ENCODE results near the gene PRAMEF14. TPM values are rescaled to one million over a fixed set of nuclear protein-coding genes. Genes with fewer than 3 reads are reported as not detected.
"Not testable (repeated sequence)": the region's sequence is repeated elsewhere in the genome, so short reads cannot be mapped to it uniquely, and the experiment has no call there.

The PRAMEF14 gene
- total RNA-seq, 1 donor from 2014 or later = not detected

DNA sequence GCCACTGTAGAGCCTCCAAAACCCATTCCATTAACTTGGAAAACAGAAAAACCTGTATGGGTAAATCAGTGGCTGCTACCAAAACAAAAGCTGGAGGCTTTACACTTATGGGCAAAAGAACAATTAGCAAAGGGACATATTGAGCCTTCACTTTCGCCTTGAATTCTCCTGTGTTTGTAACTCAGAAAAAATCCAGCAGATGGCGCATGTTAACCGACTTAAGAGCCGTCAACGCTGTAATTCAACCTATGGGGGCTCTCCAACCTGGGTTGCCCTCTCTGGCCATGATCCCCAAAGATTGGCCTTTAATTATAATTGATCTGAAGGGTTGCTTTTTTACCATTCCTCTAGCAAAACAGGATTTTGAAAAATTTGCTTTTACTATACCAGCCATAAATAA lies 9.8 kb upstream of the PRAMEF14 start:
- peaks cover 16% of the 10 kb centered on the region for H3K9me3 Mint-ChIP-seq
- H3K4me3 Mint-ChIP-seq; H3K4me1 Mint-ChIP-seq; H3K36me3 Mint-ChIP-seq; DNase-seq (ENCODE audit: low spot score in 2 of 2, unreplicated experiment in 2 of 2); H3K27me3 Mint-ChIP-seq (ENCODE audit: low read depth); H3K27ac Mint-ChIP-seq: not testable (repeated sequence)
- TF ChIP-seq, protein P1, sequence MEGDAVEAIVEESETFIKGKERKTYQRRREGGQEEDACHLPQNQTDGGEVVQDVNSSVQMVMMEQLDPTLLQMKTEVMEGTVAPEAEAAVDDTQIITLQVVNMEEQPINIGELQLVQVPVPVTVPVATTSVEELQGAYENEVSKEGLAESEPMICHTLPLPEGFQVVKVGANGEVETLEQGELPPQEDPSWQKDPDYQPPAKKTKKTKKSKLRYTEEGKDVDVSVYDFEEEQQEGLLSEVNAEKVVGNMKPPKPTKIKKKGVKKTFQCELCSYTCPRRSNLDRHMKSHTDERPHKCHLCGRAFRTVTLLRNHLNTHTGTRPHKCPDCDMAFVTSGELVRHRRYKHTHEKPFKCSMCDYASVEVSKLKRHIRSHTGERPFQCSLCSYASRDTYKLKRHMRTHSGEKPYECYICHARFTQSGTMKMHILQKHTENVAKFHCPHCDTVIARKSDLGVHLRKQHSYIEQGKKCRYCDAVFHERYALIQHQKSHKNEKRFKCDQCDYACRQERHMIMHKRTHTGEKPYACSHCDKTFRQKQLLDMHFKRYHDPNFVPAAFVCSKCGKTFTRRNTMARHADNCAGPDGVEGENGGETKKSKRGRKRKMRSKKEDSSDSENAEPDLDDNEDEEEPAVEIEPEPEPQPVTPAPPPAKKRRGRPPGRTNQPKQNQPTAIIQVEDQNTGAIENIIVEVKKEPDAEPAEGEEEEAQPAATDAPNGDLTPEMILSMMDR (IDR thresholded peaks at IDR 0.05; ENCODE audit: unreplicated experiment) = peak; percentile 63

DNA sequence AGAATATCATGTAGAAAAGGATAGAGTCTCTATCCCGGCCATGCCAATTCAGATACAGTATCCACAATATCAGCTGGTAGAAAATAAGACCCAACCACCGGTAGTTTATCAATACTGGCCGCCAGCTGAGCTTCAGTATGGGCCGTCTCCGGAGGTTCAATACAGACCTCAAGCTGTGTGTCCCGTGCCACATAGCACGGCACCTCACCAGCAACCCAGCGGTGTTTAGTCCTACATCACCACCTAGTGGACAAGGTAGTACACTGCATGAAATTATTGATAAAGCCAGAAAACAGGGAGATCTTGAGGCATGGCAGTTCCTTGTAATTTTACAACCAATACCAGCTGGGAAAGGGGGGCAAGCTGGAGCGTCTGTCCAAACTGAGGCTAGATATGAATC lies 7.5 kb upstream of the PRAMEF14 start:
- not testable (repeated sequence) for H3K36me3 Mint-ChIP-seq; H3K27ac Mint-ChIP-seq; H3K4me3 Mint-ChIP-seq; DNase-seq (ENCODE audit: low spot score in 2 of 2, unreplicated experiment in 2 of 2); H3K27me3 Mint-ChIP-seq (ENCODE audit: low read depth); H3K4me1 Mint-ChIP-seq
- H3K9me3 Mint-ChIP-seq = peaks cover 11% of the 10 kb centered on the region

DNA sequence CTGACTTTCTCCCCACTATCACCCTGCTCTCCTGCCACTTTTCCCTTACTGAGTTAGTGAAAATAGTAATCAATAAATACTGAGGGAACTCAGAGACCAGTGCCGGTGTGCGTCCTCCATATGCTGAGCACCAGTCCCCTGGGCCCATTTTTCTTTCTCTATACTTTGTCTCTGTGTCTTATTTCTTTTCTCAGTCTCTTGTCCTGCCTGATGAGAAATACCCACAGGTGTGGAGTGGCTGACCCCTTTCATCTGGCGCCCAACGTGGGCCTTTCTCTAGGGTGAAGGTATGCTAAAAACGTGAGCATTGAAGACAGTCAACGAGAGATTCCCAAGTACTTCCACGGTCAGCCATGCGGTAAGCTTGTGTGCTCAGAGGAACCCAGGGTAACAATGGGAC lies 6.5 kb upstream of the PRAMEF14 start:
- H3K9me3 Mint-ChIP-seq = peaks cover 11% of the 10 kb centered on the region
- H3K27me3 Mint-ChIP-seq (ENCODE audit: low read depth); H3K27ac Mint-ChIP-seq; H3K36me3 Mint-ChIP-seq; DNase-seq (ENCODE audit: low spot score in 2 of 2, unreplicated experiment in 2 of 2); H3K4me1 Mint-ChIP-seq; H3K4me3 Mint-ChIP-seq: not testable (repeated sequence)

DNA sequence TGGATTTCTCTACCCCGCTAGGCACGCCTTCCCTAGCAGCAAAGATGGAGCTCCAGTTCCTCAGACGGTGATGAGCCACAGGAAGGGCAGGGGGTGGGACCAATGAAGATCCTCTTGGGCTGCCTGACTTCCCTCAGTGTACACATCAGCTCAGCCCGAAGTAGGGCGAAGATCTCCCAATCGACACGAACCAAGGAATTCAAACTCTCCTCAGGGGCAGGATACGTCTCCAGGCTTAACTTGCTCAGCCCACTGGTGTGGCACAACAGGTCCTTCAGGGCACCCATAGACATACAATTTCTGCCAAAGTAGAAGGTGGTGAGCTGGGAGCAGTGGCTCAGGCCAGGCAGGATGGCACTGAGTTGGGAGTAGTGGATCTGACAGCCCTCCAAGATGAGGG lies 4.4 kb downstream of the PRAMEF14 start:
- peaks cover 11% of the 10 kb centered on the region for H3K9me3 Mint-ChIP-seq
- not testable (repeated sequence) for H3K4me3 Mint-ChIP-seq; H3K36me3 Mint-ChIP-seq; H3K27me3 Mint-ChIP-seq (ENCODE audit: low read depth); H3K27ac Mint-ChIP-seq; H3K4me1 Mint-ChIP-seq; DNase-seq (ENCODE audit: low spot score in 2 of 2, unreplicated experiment in 2 of 2)

DNA sequence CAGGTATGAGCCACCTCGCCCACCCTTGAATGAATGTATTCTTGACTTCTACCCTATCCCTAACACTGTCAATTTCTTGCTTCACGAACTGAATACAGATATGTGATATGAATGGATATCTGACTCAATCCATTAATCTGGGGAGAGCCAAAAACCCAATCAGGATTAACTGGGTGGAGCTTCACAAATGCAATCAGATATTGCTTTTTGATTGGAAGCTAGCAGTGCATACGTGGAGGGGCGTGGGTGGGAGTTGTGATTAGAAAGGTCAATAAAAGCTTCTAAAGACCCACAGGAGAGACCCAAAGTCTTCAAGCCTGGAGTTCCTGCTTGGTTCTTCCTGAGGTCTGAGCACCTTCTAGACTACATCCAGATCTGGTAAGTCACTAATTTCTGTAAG lies 31.7 kb downstream of the PRAMEF14 start, which contains the start of gene PRAMEF15:
Gene PRAMEF15, plus strand, starts transcription at position 301 of the 400 bp plus-strand sequence. CDS start 2,827 bp downstream, outside the sequence.
- not testable (repeated sequence) for H3K27ac Mint-ChIP-seq; H3K27me3 Mint-ChIP-seq (ENCODE audit: low read depth); H3K36me3 Mint-ChIP-seq; H3K4me1 Mint-ChIP-seq; H3K4me3 Mint-ChIP-seq; DNase-seq (ENCODE audit: low spot score in 2 of 2, unreplicated experiment in 2 of 2)
- H3K9me3 Mint-ChIP-seq = peaks cover 13% of the 10 kb centered on the region

DNA sequence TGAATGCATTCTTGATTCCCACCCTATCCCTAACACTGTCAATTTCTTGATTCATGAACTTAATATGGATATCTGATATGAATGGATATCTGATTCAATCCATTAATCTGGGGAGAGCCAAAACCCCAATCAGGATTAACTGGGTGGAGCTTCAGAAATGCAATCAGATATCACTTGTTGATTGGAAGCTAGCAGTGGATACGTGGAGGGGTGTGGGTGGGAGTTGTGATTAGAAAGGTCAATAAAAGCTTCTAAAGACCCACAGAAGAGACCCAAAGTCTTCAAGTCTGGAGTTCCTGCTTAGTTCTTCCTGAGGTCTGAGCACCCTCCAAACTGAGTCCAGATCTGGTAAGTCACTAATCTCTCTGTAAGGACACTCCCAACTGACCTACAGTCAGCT lies 43.7 kb downstream of the PRAMEF14 start, which contains the start of gene PRAMEF33:
Gene PRAMEF33, plus strand, starts transcription at position 301 of the 400 bp plus-strand sequence. CDS start 2,416 bp downstream, outside the sequence.
- not testable (repeated sequence) for H3K27ac Mint-ChIP-seq; H3K9me3 Mint-ChIP-seq; H3K27me3 Mint-ChIP-seq (ENCODE audit: low read depth); H3K36me3 Mint-ChIP-seq; H3K4me1 Mint-ChIP-seq; DNase-seq (ENCODE audit: low spot score in 2 of 2, unreplicated experiment in 2 of 2); H3K4me3 Mint-ChIP-seq

DNA sequence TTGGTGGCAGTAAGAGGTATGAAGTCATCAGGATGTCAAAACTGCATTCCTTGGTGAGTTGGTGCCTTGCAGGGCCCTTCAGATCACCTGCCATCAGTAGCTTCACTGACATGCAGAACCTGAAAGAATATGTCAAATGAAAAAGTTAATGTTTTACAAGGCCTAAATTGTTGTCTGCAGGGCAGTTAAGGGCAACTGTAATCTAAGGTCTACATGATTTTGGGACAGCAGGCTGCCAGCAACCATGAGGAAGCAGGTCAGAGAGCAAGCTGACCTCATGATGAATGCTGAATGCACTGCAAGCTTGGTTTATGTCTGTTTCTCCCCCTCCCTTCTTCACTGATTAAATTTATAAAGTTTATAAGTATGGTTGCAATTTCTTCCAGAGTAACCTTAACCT lies 44.7 kb downstream of the PRAMEF14 start:
- DNase-seq (ENCODE audit: low spot score in 2 of 2, unreplicated experiment in 2 of 2) = not testable (repeated sequence)

DNA sequence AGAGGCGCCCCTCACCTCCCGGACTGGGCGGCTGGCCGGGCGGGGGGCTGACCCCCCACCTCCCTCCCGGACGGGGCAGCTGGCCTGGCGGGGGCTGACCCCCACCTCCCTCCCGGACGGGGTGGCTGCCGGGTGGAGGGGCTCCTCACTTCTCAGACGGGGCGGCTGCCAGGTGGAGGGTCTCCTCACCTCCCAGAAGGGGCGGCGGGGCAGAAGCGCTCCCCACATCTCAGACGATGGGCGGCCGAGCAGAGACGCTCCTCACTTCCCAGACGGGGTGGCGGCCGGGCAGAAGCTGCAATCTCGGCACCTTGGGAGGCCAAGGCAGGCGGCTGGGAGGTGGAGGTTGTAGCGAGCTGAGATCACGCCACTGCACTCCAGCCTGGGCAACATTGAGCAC lies 48.2 kb downstream of the PRAMEF14 start:
- not testable (repeated sequence) for DNase-seq (ENCODE audit: low spot score in 2 of 2, unreplicated experiment in 2 of 2); H3K9me3 Mint-ChIP-seq; H3K27ac Mint-ChIP-seq; H3K4me3 Mint-ChIP-seq; H3K36me3 Mint-ChIP-seq; H3K4me1 Mint-ChIP-seq; H3K27me3 Mint-ChIP-seq (ENCODE audit: low read depth)

More for the DNA sequence above, 44.7 kb downstream of the PRAMEF14 start:
- not testable (repeated sequence) for H3K4me1 Mint-ChIP-seq; H3K27ac Mint-ChIP-seq; H3K36me3 Mint-ChIP-seq; H3K4me3 Mint-ChIP-seq; H3K9me3 Mint-ChIP-seq; H3K27me3 Mint-ChIP-seq (ENCODE audit: low read depth)

DNA sequence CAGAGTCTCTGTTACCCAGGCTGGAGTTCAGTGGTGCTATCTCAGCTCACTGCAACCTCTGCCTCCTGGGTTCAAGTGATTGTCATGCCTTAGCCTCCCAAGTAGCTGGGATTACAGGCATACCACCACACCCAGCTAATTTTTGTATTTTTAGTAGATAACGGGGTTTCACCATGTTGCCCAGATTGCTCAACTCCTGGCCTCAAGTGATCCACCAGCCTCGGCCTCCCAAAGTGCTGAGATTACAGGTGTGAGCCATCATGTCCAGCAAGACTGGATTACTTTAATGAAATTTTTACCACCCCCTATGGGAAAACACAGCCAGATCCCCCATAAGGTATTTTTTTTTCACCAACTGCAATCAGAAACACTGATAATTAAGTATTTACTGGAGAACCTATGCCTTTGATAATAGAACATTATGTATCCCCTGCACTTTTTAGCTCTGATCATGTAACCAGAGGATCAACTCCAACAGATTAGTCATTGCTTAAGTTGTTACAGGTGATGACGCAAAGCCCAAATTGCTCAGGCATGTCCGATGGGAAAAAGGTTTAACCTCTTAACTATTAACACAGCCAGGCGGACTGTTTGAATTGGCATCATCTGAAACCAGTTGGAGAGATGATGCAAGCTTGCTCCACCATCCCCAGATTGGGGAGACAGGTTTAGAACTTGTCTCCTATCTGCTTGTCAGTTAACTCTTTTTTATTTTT lies 49.6 kb downstream of the PRAMEF14 start:
- not testable (repeated sequence) for H3K4me3 Mint-ChIP-seq; DNase-seq (ENCODE audit: low spot score in 2 of 2, unreplicated experiment in 2 of 2); H3K9me3 Mint-ChIP-seq; H3K4me1 Mint-ChIP-seq; H3K27ac Mint-ChIP-seq; H3K27me3 Mint-ChIP-seq (ENCODE audit: low read depth); H3K36me3 Mint-ChIP-seq

Other genes with a start within 250 kb of the PRAMEF14 start
- not detected in 3 replicates for gene HNRNPCL2, start 230.3 kb downstream of the PRAMEF14 start, total RNA-seq
- gene PRAMEF26, start 191.1 kb downstream of the PRAMEF14 start, total RNA-seq = not detected in 3 replicates
- gene HNRNPCL4, start 181.5 kb downstream of the PRAMEF14 start, total RNA-seq = not detected in 3 replicates
- gene PRAMEF9, start 175.3 kb downstream of the PRAMEF14 start, total RNA-seq = not detected in 3 replicates
- gene PRAMEF13, start 145.7 kb downstream of the PRAMEF14 start, total RNA-seq = not detected in 3 replicates
- gene PRAMEF18, start 121.0 kb downstream of the PRAMEF14 start, total RNA-seq = not detected in 3 replicates
- gene PRAMEF5, start 92.9 kb downstream of the PRAMEF14 start, total RNA-seq = not detected in 3 replicates
- not detected in 3 replicates for gene PRAMEF8, start 62.0 kb downstream of the PRAMEF14 start, total RNA-seq
- gene PRAMEF33, start 43.6 kb downstream of the PRAMEF14 start, total RNA-seq = not detected in 3 replicates
- gene PRAMEF15, start 31.6 kb downstream of the PRAMEF14 start, total RNA-seq = not detected in 3 replicates
- not detected in 3 replicates for gene PRAMEF19, start 24.8 kb upstream of the PRAMEF14 start, total RNA-seq
- not detected in 3 replicates for gene PRAMEF17, start 42.5 kb upstream of the PRAMEF14 start, total RNA-seq
- gene PRAMEF20, start 63.3 kb upstream of the PRAMEF14 start, total RNA-seq = not detected in 3 replicates
- not detected in 3 replicates for gene LRRC38, start 166.9 kb upstream of the PRAMEF14 start, total RNA-seq
- 102 to 108 TPM (median 105 TPM) in 3 replicates for gene PDPN, start 236.7 kb upstream of the PRAMEF14 start, total RNA-seq